Measurements from ENCODE around the gene LAPTM4A.

DNA sequence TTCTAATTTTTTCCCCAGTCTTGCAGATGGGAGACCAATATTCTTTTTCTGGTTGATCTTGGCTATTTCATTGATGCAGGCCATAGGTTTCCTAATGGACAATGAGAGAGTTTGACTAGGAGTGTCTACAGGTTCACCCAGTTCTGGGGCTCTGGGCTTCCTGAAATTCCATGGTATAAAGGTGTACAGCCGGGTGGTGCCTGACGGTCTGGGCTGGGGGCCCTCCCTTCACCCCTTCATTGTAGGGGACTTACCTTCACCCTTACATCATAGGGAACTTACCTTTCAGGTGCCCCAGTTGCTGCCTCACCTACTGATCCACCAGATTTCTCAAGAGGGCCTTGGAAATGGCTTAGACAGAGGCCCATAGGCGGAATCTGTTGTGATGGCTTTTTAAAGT, 13.0 kb upstream of the LAPTM4A start:
- TF ChIP-seq, protein P1, sequence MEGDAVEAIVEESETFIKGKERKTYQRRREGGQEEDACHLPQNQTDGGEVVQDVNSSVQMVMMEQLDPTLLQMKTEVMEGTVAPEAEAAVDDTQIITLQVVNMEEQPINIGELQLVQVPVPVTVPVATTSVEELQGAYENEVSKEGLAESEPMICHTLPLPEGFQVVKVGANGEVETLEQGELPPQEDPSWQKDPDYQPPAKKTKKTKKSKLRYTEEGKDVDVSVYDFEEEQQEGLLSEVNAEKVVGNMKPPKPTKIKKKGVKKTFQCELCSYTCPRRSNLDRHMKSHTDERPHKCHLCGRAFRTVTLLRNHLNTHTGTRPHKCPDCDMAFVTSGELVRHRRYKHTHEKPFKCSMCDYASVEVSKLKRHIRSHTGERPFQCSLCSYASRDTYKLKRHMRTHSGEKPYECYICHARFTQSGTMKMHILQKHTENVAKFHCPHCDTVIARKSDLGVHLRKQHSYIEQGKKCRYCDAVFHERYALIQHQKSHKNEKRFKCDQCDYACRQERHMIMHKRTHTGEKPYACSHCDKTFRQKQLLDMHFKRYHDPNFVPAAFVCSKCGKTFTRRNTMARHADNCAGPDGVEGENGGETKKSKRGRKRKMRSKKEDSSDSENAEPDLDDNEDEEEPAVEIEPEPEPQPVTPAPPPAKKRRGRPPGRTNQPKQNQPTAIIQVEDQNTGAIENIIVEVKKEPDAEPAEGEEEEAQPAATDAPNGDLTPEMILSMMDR (IDR thresholded peaks at IDR 0.05; ENCODE audit: insufficient read depth, low read length) = no peak
- TF ChIP-seq POLR2AphosphoS5 (IDR thresholded peaks at IDR 0.05; ENCODE audit: low read depth) = no peak
